Activated CD4-positive, alpha-beta T cell treated with anti-CD3 and anti-CD28 coated beads for 36 hours (primary cell): ENCODE results near the gene TMED10. TPM values are rescaled to one million over a fixed set of nuclear protein-coding genes. Genes with fewer than 3 reads are reported as not detected.
"Not testable (repeated sequence)": the region's sequence is repeated elsewhere in the genome, so short reads cannot be mapped to it uniquely, and the experiment has no call there.

ENCODE experiments used
- ATAC-seq: fragments of 200-7000 bp; cut with Tn5 transposase; one replicate; pipeline ENCODE4 v1.10.0; 2021; ENCODE audit warnings: mild to moderate bottlenecking, moderate library complexity
- CTCF ChIA-PET: fragments of 350-600 bp; sonication (Branson Sonifier 250); formaldehyde crosslinking; loops from one replicate; lab custom pipeline; 2021; ENCODE audit warnings: antibody characterized with exemption; lab: Charles Lee
- POLR2A ChIA-PET: fragments of 350-600 bp; sonication (Branson Sonifier 250); formaldehyde crosslinking; loops from one replicate; lab custom pipeline; 2021; ENCODE audit warnings: antibody characterized with exemption, inconsistent platforms; lab: Charles Lee
- DNase-seq: peaks from one replicate; pipeline ENCODE4 v3.0.0-alpha.2; 2020
- H3K27ac Mint-ChIP-seq: one replicate; pipeline ENCODE4 v1.8.0; 2021; ENCODE audit warnings: mixed read lengths
- H3K27me3 Mint-ChIP-seq: one replicate; pipeline ENCODE4 v1.8.0; 2021; ENCODE audit warnings: mixed read lengths
- H3K36me3 Mint-ChIP-seq: one replicate; pipeline ENCODE4 v1.8.0; 2021; ENCODE audit warnings: low read depth, mixed read lengths
- H3K4me1 Mint-ChIP-seq: one replicate; pipeline ENCODE4 v1.8.0; 2021; ENCODE audit warnings: mixed read lengths
- H3K4me3 Mint-ChIP-seq: one replicate; pipeline ENCODE4 v1.8.0; 2021; ENCODE audit warnings: mild to moderate bottlenecking, moderate library complexity, mixed read lengths
- H3K9me3 Mint-ChIP-seq: one replicate; pipeline ENCODE4 v1.8.0; 2021; ENCODE audit warnings: low read depth, mixed read lengths
- intact Hi-C, 2 experiments: fragments of 100-400 bp; cut with DNase I in 1 of 2; cut with micrococcal nuclease in 1 of 2; formaldehyde crosslinking; loops; one replicate each; pipeline versions ENCODE4 v1.14.2 to v1.15.1; 2022 to 2024; cut with DNase I, micrococcal nuclease
- total RNA-seq, 2 experiments: library from RNA; stranded (reverse); gene quantifications; one replicate each; pipeline ENCODE4 v1.2.3, GENCODE V29; 2021

The TMED10 gene
- total RNA-seq, 2 experiments from 2014 or later: 179 to 253 TPM

DNA sequence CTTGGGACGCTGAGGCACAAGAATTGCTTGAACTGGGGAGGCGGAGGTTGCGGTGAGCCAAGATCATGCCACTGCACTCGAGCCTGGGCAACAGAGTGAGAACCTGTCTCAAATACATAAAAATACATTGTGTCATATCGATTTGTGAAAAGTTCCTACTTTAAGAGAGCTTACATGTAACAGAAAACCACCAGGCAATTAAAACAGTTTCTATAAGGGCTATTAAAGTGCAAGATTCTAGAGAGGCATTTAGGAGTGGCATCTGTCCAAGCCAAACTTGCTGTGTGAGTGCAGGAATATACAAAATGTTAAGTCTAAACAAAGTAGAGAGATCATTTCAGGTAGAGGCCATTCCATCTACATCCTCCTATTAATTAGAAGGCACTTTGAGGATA lies 47.8 kb downstream of the TMED10 start:
- Mint-ChIP-seq H3K4me3 (peak overlapping the region; percentile 97), H3K27ac (no peak overlapping the region), H3K4me1 (peaks cover 43% of the 10 kb centered on the region), H3K27me3 (no peaks in the 10 kb centered on the region), H3K36me3 (peaks cover 27% of the 10 kb centered on the region), H3K9me3 (no peaks in the 10 kb centered on the region)
- ATAC-seq (no peak), DNase-seq (no peak)
- intact Hi-C loops: loop anchor here (5.0 kb wide), 4 partner anchors 119 to 854 kb away; partner anchors contain the start of gene TGFB3 (in 1 of the 2)
- CTCF ChIA-PET: interaction anchor here (0.6 to 7.1 kb wide), 13 partner anchors 9 to 327 kb away, joined by 3 to 125 read pairs (median 5); no protein-coding TSS in a partner anchor
- POLR2A ChIA-PET: no interaction called here

DNA sequence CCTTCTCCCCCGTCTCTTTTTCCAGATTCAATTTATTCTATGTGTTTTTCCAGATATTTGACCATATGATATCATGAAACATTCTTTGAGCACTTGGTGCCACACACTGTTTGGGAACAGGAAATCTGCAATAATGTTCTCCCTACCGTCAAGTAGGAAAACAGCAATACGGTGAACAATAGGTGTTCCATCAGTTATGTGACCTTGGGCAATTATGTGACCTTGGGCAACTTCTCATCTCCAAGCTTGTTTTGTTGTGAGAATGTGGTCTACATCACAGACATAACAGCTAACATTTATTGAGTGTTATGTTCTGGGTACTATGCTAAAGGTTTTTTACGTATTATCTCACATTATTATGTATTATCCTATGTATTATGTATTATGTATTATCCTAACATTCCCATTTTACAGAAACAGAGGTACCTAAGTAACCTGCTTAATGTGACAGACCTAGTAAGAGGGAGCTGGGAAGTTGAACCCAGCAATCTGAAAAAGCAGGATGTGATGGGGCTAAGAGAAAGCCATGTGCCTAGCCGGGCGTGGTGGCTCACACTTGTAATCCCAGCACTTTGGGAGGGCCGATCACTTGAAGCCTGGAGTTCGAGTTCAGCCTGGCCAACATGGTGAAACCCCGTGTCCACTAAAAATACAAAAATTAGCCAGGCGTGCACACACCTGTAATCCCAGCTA lies 48.4 kb downstream of the TMED10 start:
- intact Hi-C loops: loop anchor here (1.0 to 5.0 kb wide), 11 partner anchors 48 to 854 kb away; partner anchors contain the start of genes ERG28 (in 1 of the 2), FOS (in 1 of the 2), TGFB3 (in 1 of the 2) and TMED10 (in 1 of the 2)
- DNase-seq: no peak
- peak overlapping the region; percentile 91 for H3K27ac Mint-ChIP-seq
- CTCF ChIA-PET: interaction anchor here (0.6 to 7.1 kb wide), 8 partner anchors 12 to 328 kb away, joined by 3 to 125 read pairs (median 4); no protein-coding TSS in a partner anchor
- peaks cover 45% of the 10 kb centered on the region for H3K4me1 Mint-ChIP-seq
- POLR2A ChIA-PET: no interaction called here
- no peak for ATAC-seq
- peaks cover 22% of the 10 kb centered on the region for H3K36me3 Mint-ChIP-seq
- peak overlapping the region; percentile 97 for H3K4me3 Mint-ChIP-seq
- H3K27me3 Mint-ChIP-seq: no peaks in the 10 kb centered on the region
- no peaks in the 10 kb centered on the region for H3K9me3 Mint-ChIP-seq

GRCh38 chr14:75127474-75127820 lies 49.0 kb downstream of the TMED10 start:
- DNase-seq: peak; percentile 38
- H3K9me3 Mint-ChIP-seq, H3K27me3 Mint-ChIP-seq: not testable (repeated sequence)
- CTCF ChIA-PET: interaction anchor here (1.0 to 7.1 kb wide), 2 partner anchors 169 to 174 kb away, joined by 6 to 125 read pairs; no protein-coding TSS in a partner anchor
- Mint-ChIP-seq H3K36me3 (peaks cover 19% of the 10 kb centered on the region), H3K4me1 (peaks cover 40% of the 10 kb centered on the region), H3K27ac (peak overlapping the region; percentile 98), H3K4me3 (peak overlapping the region; percentile 97)
- POLR2A ChIA-PET: interaction anchor here (0.6 to 1.0 kb wide), 4 partner anchors 150 to 435 kb away, joined by 3 to 7 read pairs (median 3); no protein-coding TSS in a partner anchor
- intact Hi-C loops: loop anchor here (1.0 to 5.0 kb wide), 11 partner anchors 49 to 855 kb away; partner anchors contain the start of genes ERG28 (in 1 of the 2), FOS (in 1 of the 2), TGFB3 (in 1 of the 2) and TMED10 (in 1 of the 2)
- ATAC-seq: peak; percentile 14

- ChIA-PET POLR2A (interaction anchor here (0.6 to 1.0 kb wide), 8 partner anchors 57 to 474 kb away, joined by 3 to 7 read pairs (median 4); partner anchors contain the start of gene ZC2HC1C), CTCF (interaction anchor here (0.6 to 7.1 kb wide), 10 partner anchors 9 to 639 kb away, joined by 3 to 125 read pairs (median 4); no protein-coding TSS in a partner anchor)
- peak; percentile 94 for DNase-seq
- Mint-ChIP-seq H3K4me1 (peaks cover 41% of the 10 kb centered on the region), H3K4me3 (peak within 1 kb of the TSS; percentile 97), H3K36me3 (peaks cover 20% of the 10 kb centered on the region), H3K27ac (peak within 1 kb of the TSS; percentile 98), H3K27me3 (no peaks in the 10 kb centered on the region), H3K9me3 (no peaks in the 10 kb centered on the region)
- ATAC-seq: peak; percentile 90
- intact Hi-C loops: loop anchor here (1.0 to 5.0 kb wide), 11 partner anchors 49 to 855 kb away; partner anchors contain the start of genes ERG28 (in 1 of the 2), FOS (in 1 of the 2), TGFB3 (in 1 of the 2) and TMED10 (in 1 of the 2)
Observed at GRCh38 chr14:75126679-75127473, 49.5 kb downstream of the TMED10 start, which contains the start of gene NEK9. TSS of gene NEK9 (minus strand) at chr14:75127048. CDS start at chr14:75126921, 127 bp downstream.

DNA sequence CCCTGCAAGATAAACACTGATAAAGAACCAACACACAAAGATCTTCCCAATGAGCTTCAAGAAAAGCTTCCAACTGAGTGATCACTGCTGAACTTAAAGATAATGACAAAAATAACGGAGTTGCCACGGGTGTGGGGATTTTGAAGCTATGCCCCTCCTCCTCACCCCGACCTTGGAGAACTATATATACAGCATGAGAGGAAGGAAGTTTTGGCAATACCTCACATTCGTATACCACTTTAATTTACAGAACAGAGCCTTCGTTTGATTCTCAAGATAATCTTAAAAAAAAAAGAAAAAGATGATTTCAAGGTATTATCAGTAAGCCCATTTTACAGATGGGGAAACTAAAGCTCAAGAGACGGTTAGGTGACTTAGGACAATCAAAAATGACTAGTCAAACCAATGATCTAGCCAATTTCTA lies 50.3 kb downstream of the TMED10 start:
- H3K27me3 Mint-ChIP-seq: no peaks in the 10 kb centered on the region
- no peak for DNase-seq

DNA sequence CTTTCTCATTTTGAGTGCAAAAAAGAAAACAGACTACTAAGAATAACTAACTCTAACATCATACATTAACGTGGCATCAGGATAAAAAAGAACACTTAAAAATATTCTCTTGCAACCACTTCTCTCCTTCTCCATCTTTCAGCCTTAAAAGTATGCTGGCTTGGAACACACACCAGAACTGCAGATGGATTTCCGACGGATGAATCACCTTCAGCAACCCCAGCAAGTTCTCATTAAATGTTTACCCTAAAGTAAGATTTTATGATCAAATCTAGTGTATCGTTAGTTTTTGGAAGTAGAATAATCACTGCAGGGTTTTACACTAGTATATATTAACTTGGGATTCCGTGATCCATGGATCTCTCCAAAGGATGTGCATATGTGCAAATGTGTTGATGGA lies 50.8 kb downstream of the TMED10 start:
- Mint-ChIP-seq H3K4me1 (peaks cover 52% of the 10 kb centered on the region), H3K36me3 (peaks cover 25% of the 10 kb centered on the region), H3K9me3 (no peaks in the 10 kb centered on the region), H3K4me3 (peak overlapping the region; percentile 97), H3K27me3 (no peaks in the 10 kb centered on the region), H3K27ac (peak overlapping the region; percentile 98)
- ATAC-seq (no peak), DNase-seq (no peak)
- POLR2A ChIA-PET: no interaction called here
- intact Hi-C loops: loop anchor here (2.0 to 5.0 kb wide), 7 partner anchors 57 to 857 kb away; partner anchors contain the start of genes ERG28 (in 1 of the 2), TGFB3 (in 1 of the 2), TTLL5 (in 1 of the 2) and ZC2HC1C (in 1 of the 2)
- CTCF ChIA-PET: interaction anchor here (1.3 to 7.1 kb wide), 5 partner anchors 8 to 178 kb away, joined by 3 to 125 read pairs (median 4); no protein-coding TSS in a partner anchor

More for the DNA sequence above, 50.3 kb downstream of the TMED10 start:
- no peak for ATAC-seq
- peak overlapping the region; percentile 98 for H3K27ac Mint-ChIP-seq
- peaks cover 47% of the 10 kb centered on the region for H3K4me1 Mint-ChIP-seq
- ChIA-PET POLR2A (interaction anchor here (0.6 to 1.0 kb wide), 5 partner anchors 56 to 475 kb away, joined by 3 to 7 read pairs (median 4); partner anchors contain the start of gene ZC2HC1C), CTCF (interaction anchor here (0.6 to 7.1 kb wide), 10 partner anchors 9 to 639 kb away, joined by 3 to 125 read pairs (median 4); no protein-coding TSS in a partner anchor)
- H3K36me3 Mint-ChIP-seq: peaks cover 22% of the 10 kb centered on the region
- intact Hi-C loops: loop anchor here (2.0 to 5.0 kb wide), 7 partner anchors 57 to 856 kb away; partner anchors contain the start of genes ERG28 (in 1 of the 2), TGFB3 (in 1 of the 2), TTLL5 (in 1 of the 2) and ZC2HC1C (in 1 of the 2)
- peak overlapping the region; percentile 97 for H3K4me3 Mint-ChIP-seq
- no peaks in the 10 kb centered on the region for H3K9me3 Mint-ChIP-seq

- Mint-ChIP-seq H3K36me3 (peaks cover 31% of the 10 kb centered on the region), H3K27me3 (no peaks in the 10 kb centered on the region), H3K27ac (peak overlapping the region; percentile 82), H3K9me3 (no peaks in the 10 kb centered on the region), H3K4me1 (peaks cover 56% of the 10 kb centered on the region), H3K4me3 (peak overlapping the region; percentile 0)
- CTCF ChIA-PET: interaction anchor here (1.2 to 1.5 kb wide), 5 partner anchors 45 to 182 kb away, joined by 3 to 7 read pairs (median 4); partner anchors contain the start of gene ZC2HC1C
- ATAC-seq: peak; percentile 45
- POLR2A ChIA-PET: interaction anchor here (0.6 to 1.1 kb wide), 2 partner anchors 299 to 443 kb away, joined by 3 read pairs; no protein-coding TSS in a partner anchor
- intact Hi-C loops: no loop called here
- DNase-seq: peak; percentile 43
Observed at GRCh38 chr14:75123991-75124390, 52.4 kb downstream of the TMED10 start.

- H3K27me3 Mint-ChIP-seq: no peaks in the 10 kb centered on the region
- ChIA-PET POLR2A (no interaction called here), CTCF (interaction anchor here (0.7 to 1.9 kb wide), 4 partner anchors 22 to 261 kb away, joined by 3 to 7 read pairs (median 4); no protein-coding TSS in a partner anchor)
- no peak overlapping the region for H3K4me3 Mint-ChIP-seq
- intact Hi-C loops: no loop called here
- no peak for DNase-seq
- no peak for ATAC-seq
- peaks cover 38% of the 10 kb centered on the region for H3K36me3 Mint-ChIP-seq
- H3K27ac Mint-ChIP-seq: no peak overlapping the region
- H3K4me1 Mint-ChIP-seq: peaks cover 45% of the 10 kb centered on the region
- H3K9me3 Mint-ChIP-seq: no peaks in the 10 kb centered on the region
Observed at GRCh38 chr14:75121552-75121951, 54.9 kb downstream of the TMED10 start.

DNA sequence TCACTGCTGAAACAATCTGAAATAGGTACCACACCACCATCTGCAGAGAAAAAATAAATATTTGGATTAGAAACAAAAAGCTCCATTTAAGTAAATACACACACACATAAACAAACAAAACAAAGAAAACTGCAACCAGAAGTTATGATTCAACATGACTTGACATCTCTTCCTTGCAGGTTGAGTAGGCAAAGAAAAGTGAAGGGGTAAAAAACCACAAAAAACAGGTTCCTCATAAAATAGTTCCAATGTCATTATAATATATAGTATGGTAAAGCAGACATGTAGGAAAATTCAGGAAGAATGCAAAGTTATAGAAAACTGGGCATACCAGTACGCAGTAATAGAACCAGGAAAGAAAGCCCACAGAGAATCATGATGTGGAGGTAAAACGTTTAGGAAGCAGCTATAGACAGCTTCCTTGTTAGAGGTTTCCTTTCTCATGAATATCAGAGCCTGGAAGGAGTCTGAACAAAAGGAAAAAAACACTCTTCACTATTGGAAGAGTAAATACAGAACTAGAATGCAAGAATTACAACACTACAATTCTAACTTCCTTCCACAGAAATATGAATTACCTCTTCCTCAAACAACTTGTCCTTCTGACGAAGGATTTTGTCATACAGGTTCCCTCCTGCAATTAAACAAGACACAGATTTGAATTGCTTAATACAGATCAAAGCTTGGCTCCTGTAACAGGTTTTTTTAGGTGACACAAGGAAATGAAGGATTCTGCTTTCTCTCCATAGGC lies 55.7 kb downstream of the TMED10 start:
- DNase-seq: no peak
- Mint-ChIP-seq H3K27me3 (no peaks in the 10 kb centered on the region), H3K9me3 (no peaks in the 10 kb centered on the region), H3K4me3 (no peak overlapping the region), H3K27ac (no peak overlapping the region), H3K4me1 (peaks cover 41% of the 10 kb centered on the region), H3K36me3 (peaks cover 36% of the 10 kb centered on the region)
- ChIA-PET POLR2A (no interaction called here), CTCF (interaction anchor here (0.6 to 1.9 kb wide), 8 partner anchors 8 to 260 kb away, joined by 3 to 7 read pairs (median 4); no protein-coding TSS in a partner anchor)
- intact Hi-C loops: no loop called here
- ATAC-seq: no peak
